ENCODE data around the gene MAP2. TPM values are rescaled to one million over a fixed set of nuclear protein-coding genes. Genes with fewer than 3 reads are reported as not detected.

Gene MAP2
- total RNA-seq, 4 donors from 2014 or later: 73.8 to 211 (median 122) TPM

DNA sequence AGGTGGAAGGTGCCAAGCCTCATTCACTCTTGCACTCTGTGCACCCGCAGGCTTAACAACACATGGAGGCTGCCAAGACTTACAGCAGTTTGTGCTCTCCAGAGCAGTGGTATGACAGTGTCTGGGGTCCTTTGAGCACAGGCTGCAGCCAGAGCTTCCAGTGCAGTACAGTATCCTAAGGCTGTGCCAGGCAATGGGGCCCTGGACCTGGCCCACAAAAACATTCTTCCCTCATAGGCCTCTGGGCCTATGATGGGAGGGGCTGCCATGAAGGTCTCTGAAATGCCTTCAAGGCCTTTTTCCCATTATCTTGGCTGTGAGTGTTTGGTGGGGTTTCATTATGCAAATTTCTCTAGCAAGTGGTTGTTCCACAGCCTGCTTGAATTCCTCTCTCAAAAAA is 74.8 kb downstream of the MAP2 start:
- H3K4me1 ChIP-seq: peaks cover 9 to 16% of the 10 kb centered on the region in 2 donors
- no peak overlapping the region for H3K4me3 ChIP-seq (replicated peaks in 1 of 3)
- no peaks in the 10 kb centered on the region for H3K9me3 ChIP-seq
- WGBS, 2 donors: 80% methylated on average over 1 of the region's 1 CpG
- no peak for TF ChIP-seq POLR2A (IDR thresholded peaks at IDR 0.05)
- no peaks in the 10 kb centered on the region for H3K36me3 ChIP-seq
- no peaks in the 10 kb centered on the region for H3K27me3 ChIP-seq
- DNase-seq: no peak
- no peak overlapping the region for H3K27ac ChIP-seq
- intact Hi-C loops (cut with DNase I): no loop called here

DNA sequence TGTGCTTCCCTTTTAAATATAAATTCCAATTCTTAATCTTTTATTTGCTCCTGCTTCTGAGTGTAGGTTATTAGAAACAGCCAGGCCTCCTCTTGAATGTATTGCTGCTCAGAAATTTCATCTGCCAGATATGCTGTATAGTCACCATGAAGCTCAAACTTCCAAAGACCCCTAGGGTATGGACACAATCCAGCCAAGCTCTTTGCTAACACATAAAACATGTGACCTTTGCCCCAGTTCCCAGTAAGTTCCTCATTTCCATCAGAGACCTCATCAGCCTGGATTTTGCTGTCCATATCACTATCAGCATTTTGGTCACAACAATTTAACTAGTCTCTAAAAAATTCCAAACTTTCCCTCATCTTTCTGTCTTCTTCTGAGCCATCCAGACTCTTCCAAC is 75.2 kb downstream of the MAP2 start:
- Histone ChIP-seq H3K4me1 (peaks cover 9 to 16% of the 10 kb centered on the region in 2 donors), H3K4me3 (replicated peaks in 1 of 3) (no peak overlapping the region), H3K27me3 (no peaks in the 10 kb centered on the region), H3K9me3 (no peaks in the 10 kb centered on the region), H3K36me3 (no peaks in the 10 kb centered on the region), H3K27ac (no peak overlapping the region)
- no peak for DNase-seq
- intact Hi-C loops (cut with DNase I): no loop called here
- TF ChIP-seq POLR2A (IDR thresholded peaks at IDR 0.05): no peak
- TF ChIP-seq, protein P1, sequence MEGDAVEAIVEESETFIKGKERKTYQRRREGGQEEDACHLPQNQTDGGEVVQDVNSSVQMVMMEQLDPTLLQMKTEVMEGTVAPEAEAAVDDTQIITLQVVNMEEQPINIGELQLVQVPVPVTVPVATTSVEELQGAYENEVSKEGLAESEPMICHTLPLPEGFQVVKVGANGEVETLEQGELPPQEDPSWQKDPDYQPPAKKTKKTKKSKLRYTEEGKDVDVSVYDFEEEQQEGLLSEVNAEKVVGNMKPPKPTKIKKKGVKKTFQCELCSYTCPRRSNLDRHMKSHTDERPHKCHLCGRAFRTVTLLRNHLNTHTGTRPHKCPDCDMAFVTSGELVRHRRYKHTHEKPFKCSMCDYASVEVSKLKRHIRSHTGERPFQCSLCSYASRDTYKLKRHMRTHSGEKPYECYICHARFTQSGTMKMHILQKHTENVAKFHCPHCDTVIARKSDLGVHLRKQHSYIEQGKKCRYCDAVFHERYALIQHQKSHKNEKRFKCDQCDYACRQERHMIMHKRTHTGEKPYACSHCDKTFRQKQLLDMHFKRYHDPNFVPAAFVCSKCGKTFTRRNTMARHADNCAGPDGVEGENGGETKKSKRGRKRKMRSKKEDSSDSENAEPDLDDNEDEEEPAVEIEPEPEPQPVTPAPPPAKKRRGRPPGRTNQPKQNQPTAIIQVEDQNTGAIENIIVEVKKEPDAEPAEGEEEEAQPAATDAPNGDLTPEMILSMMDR (IDR thresholded peaks at IDR 0.05): no peak

DNA sequence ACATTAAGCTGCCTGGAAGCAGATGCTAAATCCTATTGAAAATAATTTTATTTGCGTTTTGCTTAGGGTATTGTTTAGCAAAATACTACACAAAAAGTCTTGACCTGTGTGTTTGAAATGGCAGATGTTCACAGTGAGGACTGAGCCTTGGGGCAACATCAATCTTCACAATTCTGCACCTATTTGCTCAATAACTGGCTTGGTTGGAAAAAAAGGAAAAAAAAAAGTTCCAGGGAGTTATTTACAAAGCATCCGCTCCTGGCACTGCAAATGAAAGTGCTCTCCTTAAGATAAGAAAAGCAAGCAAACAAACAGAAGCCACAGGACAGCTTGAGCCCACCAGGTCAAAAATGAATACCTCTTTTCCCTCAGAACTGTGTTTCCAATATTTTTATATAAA is 77.7 kb downstream of the MAP2 start:
- Histone ChIP-seq H3K9me3 (no peaks in the 10 kb centered on the region), H3K27ac (no peak overlapping the region), H3K36me3 (no peaks in the 10 kb centered on the region), H3K4me3 (replicated peaks in 1 of 3) (no peak overlapping the region), H3K4me1 (peaks cover 2 to 3% of the 10 kb centered on the region in 2 donors), H3K27me3 (no peaks in the 10 kb centered on the region)
- DNase-seq: no peak
- 79 to 88% methylated on average over 2 of the region's 2 CpGs for WGBS, 2 donors
- intact Hi-C loops (cut with DNase I): no loop called here
- TF ChIP-seq, protein P1 (IDR thresholded peaks at IDR 0.05): no peak
- TF ChIP-seq POLR2A (IDR thresholded peaks at IDR 0.05): no peak

GRCh38 chr2:209505410-209505809 is 81.6 kb downstream of the MAP2 start:
- intact Hi-C loops (cut with DNase I): no loop called here
- no peaks in the 10 kb centered on the region for H3K27me3 ChIP-seq
- no peaks in the 10 kb centered on the region for H3K36me3 ChIP-seq
- no peaks in the 10 kb centered on the region for H3K9me3 ChIP-seq
- TF ChIP-seq, protein P1 (IDR thresholded peaks at IDR 0.05): no peak
- TF ChIP-seq POLR2A (IDR thresholded peaks at IDR 0.05): no peak
- H3K4me1 ChIP-seq: no peaks in the 10 kb centered on the region
- DNase-seq: no peak
- WGBS, 2 donors: 74 to 75% methylated on average over 2 of the region's 2 CpGs
- H3K27ac ChIP-seq: peak overlapping the region in 1 of 3 donors; percentile 3
- H3K4me3 ChIP-seq (replicated peaks in 1 of 3): no peak overlapping the region

- TF ChIP-seq, protein P1 (IDR thresholded peaks at IDR 0.05): no peak
- no peak for TF ChIP-seq POLR2A (IDR thresholded peaks at IDR 0.05)
- Histone ChIP-seq H3K4me3 (replicated peaks in 1 of 3) (no peak overlapping the region), H3K36me3 (no peaks in the 10 kb centered on the region), H3K27ac (no peak overlapping the region), H3K27me3 (no peaks in the 10 kb centered on the region), H3K9me3 (no peaks in the 10 kb centered on the region), H3K4me1 (no peaks in the 10 kb centered on the region)
- intact Hi-C loops (cut with DNase I): no loop called here
- DNase-seq: no peak
Observed at GRCh38 chr2:209508255-209508654, 84.4 kb downstream of the MAP2 start.

DNA sequence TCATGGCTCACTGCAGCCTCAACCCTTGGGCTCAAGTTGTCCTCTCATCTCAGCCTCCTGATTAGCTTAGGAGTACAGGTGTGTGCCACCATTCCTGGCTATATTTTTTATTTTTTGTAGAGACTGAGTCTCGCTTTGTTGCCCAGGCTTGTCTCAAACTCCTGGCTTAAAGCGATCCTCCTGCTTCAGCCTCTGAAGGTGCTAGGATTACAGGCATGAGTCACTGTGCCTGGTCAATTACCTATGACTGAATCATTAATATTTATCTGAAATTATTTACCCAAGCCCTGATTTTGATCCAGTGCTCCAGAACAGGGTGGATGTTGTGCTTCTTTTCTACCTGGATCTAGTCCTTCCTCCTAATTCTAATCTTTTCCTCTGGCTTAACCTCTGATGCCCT is 87.8 kb downstream of the MAP2 start:
- Histone ChIP-seq H3K4me3 (replicated peaks in 1 of 3) (no peak overlapping the region), H3K27me3 (no peaks in the 10 kb centered on the region), H3K9me3 (no peaks in the 10 kb centered on the region), H3K4me1 (no peaks in the 10 kb centered on the region), H3K36me3 (no peaks in the 10 kb centered on the region), H3K27ac (no peak overlapping the region)
- DNase-seq: no peak
- intact Hi-C loops (cut with DNase I): no loop called here
- WGBS, 2 donors: 67 to 100% methylated on average over 2 of the region's 2 CpGs
- TF ChIP-seq, protein P1 (IDR thresholded peaks at IDR 0.05): no peak
- TF ChIP-seq POLR2A (IDR thresholded peaks at IDR 0.05): no peak
